T-helper 22 cell (primary cell): Measurements from ENCODE around the gene RIN3.

Source experiments
- DNase-seq: peaks from one replicate; pipeline ENCODE4 v3.0.0-alpha.2; 2020; ENCODE audit warnings: low read depth

RIN3 gene

GRCh38 chr14:92513204-92513965, at the start of gene RIN3:
Gene RIN3 (plus strand): TSS chr14:92513781. CDS start chr14:92513933, 152 bp downstream.
- no peak for DNase-seq

- DNase-seq: no peak
Measured at GRCh38 chr14:92464156-92464555, 49.4 kb upstream of the RIN3 start.

DNA sequence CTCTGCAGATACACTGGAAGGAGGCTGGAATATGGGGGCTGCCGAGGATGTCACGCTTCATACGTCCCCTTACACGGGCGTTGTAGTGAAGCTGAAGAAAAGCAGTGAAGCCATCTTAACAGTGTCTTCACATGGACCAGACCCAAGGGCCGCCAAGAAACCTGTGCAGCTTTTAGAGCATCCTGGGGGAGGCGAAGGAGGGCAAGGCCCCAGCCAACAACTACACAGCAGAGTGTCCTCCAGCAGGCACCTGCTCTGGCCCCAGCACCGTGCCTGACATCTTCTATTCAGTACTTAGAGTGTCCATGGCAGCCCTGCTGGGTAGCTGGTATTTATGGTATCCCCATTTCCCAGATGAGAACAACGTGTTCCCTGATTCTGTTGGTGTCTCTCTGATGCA, 48.9 kb upstream of the RIN3 start:
- no peak for DNase-seq

DNA sequence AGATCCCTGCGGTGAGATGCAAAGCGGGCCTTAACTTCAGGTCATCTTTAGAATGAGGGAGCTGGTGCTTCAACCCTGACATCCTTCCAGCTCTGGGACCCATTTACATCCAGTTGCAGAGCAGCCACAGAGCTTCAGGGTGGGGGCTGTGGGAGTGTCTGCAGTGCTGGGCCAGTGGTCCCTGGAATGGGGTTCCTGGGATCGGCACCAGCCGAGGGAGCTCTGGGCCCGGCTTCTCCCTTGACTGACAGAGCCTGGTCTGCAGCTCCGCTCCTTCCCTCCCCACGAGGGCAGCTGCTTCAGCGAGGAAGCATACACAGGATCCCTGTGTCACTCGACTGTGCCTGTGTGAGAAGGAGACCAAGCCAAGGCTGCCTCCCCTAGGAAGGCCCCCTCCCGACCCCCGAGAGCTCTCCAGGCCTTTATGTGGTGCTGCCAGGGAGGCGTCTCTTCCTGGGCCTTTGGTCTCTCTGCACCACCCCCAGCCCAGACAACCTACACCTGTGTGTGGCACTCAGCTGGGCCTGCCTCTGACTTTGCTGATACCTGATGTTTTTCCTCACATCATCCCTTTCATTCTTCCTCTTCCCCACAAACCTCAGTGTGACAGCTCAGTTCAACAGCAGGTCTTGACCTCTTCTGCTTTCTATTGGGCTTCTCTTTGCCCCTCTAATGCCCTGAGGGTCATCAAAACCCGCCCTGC, 48.1 kb upstream of the RIN3 start:
- DNase-seq: no peak

GRCh38 chr14:92466059-92466458, 47.5 kb upstream of the RIN3 start:
- DNase-seq: no peak

GRCh38 chr14:92469515-92469914, 44.1 kb upstream of the RIN3 start:
- DNase-seq: no peak

GRCh38 chr14:92470215-92470614, 43.4 kb upstream of the RIN3 start:
- DNase-seq: no peak

GRCh38 chr14:92470811-92471210, 42.8 kb upstream of the RIN3 start:
- DNase-seq: no peak

DNA sequence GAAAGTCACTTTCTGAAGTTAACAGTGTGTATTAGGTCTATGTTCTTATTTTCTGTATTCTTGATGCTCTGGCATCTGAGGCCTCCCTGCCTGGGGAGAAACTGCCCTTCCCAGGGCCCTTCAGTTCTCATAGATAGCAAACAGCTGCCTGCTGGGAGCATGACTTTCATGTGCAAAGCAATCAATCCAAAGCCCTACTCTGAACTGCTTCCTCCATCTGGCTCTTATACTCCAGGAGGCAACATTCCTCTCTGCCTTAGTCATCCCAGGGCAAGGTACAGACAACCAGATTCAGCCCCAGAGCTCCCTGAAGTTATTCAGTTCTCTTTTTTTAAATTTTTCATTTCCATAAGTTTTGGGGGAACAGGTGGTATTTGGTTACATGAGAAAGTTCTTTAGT, 41.7 kb upstream of the RIN3 start:
- DNase-seq: no peak

GRCh38 chr14:92472860-92473259, 40.7 kb upstream of the RIN3 start:
- no peak for DNase-seq

GRCh38 chr14:92473261-92473968, 40.2 kb upstream of the RIN3 start:
- DNase-seq: no peak

DNA sequence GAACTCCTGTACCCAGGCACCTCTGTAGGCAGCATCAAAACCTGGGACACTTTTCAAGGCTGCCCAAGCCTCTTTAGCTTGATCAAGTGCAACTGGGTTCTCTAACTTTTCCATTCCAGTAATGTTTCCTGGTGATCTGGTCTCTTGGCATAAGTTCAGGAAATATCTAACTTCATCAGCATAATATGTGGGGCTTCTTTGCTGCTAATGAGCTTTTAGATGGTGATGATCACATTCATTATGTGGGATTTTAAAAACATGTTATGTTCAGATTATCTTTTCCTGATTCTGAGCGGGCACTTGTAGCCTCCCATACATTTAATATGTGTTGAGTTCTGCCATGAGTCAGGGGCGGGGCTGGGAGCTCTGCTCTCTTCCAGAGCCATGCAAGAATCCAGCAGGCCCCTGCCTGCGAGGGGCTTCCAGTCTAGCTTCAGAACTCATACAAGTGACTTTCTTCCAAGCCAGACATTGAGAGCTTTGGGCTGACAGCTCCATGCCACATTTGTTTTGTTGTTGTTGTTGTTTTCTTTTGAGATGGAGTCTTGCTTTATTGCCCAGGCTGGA, 39.5 kb upstream of the RIN3 start:
- DNase-seq: no peak

GRCh38 chr14:92475037-92475436, 38.5 kb upstream of the RIN3 start:
- DNase-seq: no peak

DNA sequence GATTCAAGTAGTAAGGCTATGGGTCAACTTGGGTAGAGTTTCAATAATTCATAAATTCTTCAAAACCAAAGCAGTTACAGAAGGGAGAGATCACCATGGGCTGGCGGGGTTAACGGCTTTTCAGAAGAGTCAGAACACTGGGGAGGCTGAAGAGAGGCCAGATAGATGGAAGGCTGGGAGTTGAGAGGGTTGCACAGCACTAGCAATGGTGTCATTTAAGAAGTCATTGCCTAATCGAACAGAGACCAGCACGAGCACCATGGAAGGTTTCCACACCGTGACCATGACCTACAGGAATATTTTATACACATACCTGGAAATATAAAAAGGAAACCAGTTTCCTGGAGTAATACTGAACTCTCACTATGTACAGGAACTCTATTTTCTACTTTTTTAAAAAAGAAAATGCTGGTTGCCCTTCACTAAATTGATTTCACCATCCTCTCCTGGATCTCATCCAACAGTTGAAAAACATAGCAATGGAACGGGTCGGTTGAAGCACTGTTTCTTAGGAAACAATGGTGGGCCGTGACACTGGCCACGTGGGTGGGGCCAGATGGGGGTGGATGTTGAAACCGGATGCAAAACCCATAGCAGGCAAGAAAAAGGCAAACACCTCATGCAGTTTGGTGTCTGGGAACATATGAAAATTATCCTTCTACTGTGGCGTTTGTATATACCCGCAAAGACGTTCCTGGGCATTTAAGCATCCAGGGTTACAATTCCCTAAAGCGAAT, 38.0 kb upstream of the RIN3 start:
- no peak for DNase-seq

DNA sequence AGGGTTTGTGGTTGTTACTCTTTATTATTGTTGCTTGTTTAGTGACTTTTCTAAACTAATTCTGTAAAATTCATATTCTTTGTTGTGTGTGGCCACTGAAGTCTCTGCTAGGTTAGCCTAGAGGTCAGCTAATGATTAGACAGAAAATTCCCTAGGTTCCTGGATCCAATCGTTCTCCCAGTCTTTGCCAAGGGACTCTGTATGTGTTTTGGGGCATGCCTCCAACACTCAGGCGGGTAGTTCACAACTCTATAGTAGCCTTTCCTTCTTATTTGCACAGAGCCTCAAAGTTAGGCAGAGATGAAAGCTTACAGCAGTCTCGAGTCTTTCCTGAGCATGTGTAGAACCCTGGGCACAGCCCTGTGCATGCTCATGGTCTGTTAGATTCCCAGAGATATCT, 32.7 kb upstream of the RIN3 start:
- DNase-seq: no peak

DNA sequence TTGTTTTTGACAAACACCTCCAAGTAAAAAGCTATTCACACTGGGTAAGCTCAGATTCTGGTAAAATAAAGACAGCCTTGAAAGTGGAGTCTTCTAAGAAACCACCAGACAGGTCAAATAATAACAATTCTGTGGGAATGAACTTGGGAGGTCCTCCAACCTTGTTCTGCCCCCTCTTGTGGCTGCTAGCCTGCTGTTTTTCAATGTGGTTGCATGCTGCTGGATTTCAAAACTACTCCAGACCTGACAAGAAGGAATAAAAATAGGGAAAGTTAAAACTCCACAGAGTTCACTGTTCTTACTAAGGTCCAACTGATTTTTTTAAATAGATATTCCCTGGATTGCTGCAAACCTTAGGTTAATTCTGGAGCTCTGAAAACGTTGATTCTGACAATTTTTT, 32.2 kb upstream of the RIN3 start:
- no peak for DNase-seq

- DNase-seq: no peak
Measured at GRCh38 chr14:92481811-92482555, 31.6 kb upstream of the RIN3 start.

- DNase-seq: no peak
Measured at GRCh38 chr14:92482621-92483319, 30.8 kb upstream of the RIN3 start.

DNA sequence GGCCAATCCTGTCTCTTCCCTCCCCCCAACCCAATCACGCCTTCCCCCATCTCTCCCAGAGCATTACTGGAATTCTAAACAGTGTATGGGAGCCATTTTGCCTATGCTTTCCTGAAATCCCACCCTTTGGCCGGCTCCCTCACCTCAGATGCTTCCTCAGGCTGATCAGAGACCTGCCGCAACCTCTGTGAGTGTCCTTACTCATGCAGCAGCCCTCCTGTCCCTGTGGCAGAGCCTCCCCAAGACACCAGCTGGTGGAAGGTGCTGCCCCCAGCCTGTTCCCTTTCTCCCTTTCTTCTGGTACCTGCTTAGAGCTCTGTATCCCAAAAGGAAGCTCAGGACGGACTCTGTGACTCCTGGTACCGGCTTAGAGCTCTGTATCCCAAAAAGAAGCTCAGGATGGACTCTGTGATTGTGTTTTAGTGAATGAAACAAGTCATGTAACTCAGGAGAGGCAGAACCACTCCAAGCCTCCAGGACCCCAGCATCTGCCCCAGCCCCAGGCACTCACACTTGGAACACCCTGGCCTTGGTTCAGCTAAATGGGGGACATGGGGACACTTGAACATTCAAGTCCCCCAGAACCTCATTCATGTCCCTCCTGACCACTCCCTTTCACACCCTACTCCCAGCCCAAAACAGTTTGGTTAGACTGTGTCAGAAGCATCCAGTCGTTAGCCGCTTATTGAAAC, 29.3 kb upstream of the RIN3 start:
- DNase-seq: no peak

DNA sequence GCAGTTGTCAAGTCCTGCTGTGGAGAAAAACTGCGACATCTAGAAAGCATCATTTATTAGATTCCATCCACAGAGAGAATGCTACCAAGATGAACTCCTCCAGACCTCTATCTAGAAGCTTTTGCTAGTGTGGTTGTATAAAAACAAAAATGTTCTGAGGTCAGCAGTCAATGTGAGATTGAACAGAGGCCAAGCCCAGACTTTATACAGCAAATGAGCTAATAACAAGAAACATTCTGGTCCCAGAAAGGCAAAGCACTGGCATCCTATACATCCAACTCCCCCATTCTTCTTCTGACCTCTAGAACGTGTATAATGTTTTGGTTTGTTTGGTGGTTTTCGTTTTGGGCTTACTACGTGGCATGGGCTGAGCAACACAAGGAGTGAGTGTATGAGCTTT, 26.7 kb upstream of the RIN3 start:
- DNase-seq: no peak
